HG03439 (cell line): ENCODE data around the gene SIK1.
"Not testable (repeated sequence)": the region's sequence is repeated elsewhere in the genome, so short reads cannot be mapped to it uniquely, and the experiment has no call there.

ENCODE experiments used
- ATAC-seq: cut with Tn5 transposase; IDR thresholded peaks from one replicate; pipeline ENCODE4 v1.9.1; 2021; ENCODE audit warnings: mild to moderate bottlenecking, moderate library complexity; ENCODE audit not compliant: unreplicated experiment

SIK1 gene

DNA sequence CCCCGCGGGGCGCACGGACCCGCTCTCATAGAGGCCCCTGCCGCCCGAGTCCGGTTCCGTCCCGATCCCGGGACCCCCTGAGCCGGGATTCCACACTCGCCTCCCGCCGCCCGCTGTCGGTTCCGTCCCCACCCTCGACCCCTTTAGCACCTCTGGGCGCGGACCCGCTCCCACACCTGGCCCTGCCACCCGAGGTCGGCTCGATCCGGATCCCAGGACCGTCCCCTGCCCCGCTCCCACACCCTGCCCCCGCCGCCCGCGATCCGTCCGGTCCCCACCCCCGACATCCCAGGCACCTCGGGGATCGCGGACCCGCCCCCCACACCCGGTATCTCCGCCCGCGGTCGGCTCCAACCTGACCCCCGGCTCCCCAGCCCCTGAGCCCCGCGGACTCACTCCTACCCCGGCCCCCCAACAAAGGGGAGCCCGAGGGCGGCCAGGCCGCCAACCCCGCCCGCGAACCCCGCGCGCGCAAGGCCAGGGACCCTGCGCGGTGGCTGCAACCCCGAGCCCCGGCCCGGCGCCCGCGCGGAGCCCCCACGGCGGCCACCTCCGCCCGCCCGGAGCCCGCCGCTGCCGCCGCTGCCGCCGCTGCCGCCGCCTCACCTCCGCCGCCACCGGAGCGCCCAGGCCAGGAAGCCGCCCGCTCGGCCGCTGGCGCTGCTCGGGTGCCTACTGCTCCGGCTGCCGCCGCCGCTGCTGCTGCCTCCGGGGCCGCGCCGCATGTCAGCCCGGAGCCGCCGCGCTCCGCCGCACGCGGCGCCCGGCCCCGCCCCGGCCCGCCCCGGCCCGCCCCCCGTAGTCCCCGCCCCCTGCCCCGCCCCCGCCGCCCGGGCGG is at the start of gene SIK1:
Gene SIK1 (minus strand): TSS at position 728 of the 838 bp plus-strand sequence. CDS start 953 bp downstream, outside the sequence.
- ATAC-seq: not testable (repeated sequence)

DNA sequence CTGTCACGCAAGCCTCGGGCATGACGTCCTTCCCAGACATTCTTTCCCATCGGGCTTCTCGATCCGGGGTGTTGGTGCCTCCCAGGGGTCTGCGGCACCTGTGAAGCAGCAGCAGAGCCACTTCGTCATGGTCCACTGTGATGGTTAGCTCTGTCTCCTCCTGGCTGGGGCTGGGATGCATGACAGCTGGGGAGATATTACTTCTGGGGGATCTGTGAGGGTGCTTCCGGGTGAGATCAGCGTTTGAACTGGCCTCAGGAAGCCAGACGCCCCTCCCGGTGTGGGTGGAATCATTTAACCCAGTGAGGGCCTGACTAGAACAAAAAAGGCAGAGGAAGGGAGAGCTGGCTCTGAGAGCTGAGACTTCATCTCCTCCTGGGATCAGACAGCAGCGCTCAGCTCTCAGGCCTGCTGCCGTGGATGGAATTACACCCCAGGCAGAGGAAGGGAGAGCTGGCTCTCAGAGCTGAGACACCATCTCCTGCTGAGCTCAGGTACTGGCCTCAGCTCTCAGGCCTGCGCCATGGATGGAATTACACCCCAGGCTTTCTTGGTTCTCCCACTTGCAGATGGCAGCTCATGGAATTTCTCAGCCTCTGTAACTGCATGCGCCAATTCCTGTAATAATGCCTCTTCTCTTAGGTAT is 44.8 kb upstream of the SIK1 start:
- ATAC-seq: not testable (repeated sequence)

DNA sequence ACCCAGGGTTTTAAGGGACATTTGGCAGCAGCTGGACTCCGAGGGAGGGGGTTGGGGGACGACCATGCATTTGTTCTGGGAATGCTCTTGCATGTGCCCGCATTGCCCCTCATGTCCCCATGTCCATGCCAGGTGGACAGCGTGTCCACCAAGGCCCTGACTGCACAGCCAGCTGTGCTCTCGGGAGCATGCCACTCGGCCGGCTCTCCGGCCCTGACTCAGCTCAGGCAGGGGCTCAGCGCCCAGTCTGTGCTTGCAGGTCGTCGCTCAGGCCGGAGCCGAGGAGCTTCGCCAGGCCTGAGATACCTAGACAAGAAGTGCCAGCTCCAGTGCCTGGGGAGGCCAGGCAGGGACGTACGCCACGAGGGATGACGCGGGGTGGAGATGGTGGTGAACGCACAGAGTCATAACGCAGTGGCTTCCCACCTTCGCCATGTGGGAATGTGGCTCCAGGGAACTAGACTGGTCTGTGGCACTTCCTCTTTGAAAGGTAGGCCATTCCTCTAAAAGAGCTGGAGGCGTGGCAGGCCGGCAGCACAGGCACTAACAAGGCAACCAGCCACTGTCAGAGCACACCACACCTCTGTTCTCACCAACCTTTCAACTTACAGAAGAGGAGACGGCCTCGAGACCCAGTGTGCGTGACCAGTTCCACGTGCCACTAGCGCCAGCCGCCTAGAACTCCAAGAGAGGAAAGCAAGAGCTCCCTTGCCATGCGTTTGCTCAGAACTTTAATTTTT is 43.0 kb upstream of the SIK1 start:
- ATAC-seq: not testable (repeated sequence)

DNA sequence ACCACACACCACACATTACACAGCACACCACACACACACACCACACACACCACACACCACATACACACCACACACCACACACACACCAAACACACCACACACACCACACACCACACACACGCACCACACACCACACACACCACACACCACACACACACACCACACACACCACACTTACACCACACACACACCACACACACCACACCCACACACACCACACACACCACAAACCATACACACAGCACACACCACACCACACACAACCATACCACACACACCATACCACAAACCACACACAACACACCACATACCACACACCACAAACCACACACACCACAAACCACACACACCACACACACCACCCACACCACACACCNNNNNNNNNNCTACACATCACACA is 40.9 kb upstream of the SIK1 start:
- ATAC-seq: no peak

DNA sequence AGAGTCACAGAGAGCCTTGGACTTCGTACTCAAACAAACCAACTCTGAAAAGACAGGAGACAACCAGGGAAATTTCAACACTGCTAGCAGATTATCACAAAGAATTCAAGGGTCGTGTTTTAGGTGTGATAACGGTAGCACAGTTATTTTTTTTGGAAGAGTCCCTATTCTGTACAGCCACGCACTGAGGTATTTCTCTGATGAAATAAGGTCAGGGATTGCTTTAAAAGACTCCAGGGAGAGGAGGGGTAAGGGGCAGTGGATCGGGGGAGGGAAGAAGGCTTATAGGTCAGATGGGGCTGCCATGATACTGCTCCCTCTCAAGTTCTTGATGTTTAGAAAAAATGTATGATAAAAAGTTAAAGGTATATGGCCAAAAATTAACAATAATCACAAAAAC is 38.2 kb upstream of the SIK1 start:
- ATAC-seq: not testable (repeated sequence)

DNA sequence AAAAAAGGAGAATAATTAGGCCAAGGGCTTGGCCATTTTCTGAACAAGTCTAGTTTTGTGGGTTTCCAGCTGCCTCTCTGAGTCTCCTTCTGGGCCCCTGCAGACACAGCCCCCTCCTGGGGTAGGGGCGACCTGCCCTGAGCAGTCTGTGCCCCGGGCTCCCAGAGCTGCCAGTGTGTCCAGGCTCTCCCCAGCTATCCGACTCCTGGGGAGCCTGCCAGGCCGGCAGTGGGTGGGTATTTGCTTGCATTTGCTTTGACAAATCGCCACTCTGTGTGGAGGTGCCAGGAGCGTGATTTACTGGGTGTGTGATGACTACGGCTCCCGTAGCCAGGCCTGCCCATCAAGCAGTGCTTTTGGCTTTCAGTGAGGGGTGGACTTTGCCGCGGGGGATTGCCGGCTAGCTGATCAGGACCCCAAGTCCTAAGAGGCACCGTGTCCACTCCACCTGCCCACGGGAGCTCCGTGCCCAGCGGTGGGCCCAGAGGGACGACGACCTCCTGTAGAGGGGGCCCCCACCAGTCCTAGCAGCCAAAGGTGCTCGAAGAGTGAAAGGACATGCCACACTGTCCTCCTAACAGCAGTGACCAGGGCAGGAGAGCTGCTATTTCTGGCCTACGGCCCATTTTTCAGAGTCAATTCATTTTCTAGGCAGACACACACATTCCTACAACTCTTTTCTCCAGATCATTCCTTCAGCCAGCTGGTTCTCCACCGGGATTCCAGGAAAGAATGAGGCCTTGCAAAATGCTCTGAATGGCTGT is 36.7 kb upstream of the SIK1 start:
- ATAC-seq: not testable (repeated sequence)

DNA sequence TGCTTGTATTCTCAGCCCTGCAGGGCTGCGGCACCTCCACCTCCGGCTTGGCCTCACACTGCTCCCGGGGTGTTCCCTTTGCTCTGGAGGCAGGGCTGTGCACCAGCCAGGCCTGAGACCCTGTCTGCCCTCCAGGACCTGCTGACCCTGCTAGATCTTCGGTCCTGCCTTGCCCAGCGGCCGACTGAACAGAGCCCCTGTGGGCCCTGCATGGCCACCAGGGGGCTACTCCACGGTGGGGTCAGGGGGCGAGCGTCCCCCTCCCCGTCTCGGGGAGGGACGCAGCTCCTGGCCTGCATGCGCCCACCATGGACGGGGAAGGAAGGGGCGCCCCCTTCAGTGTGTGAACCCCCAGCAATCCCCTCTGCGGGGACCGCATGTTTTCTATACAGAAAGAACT is 36.0 kb upstream of the SIK1 start:
- ATAC-seq: not testable (repeated sequence)

DNA sequence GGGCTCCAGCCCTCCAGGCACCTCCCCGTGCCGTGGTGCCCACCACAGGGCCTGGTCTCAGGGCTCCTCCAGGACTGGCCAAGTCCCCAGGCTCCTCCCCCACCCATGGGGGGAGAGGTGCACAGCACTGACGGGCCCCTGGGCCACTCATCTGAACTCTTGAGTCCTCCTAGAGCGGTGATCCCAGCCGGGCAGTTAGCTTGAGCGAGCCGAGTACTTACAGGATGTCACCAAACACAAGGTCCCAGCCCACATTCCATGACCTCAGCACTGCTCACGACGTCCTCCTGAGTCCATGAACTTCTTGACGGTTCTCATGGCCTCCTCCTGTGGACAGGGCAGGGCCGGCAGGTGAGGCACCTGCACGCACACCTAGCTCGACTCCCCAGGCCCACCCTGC is 33.5 kb upstream of the SIK1 start:
- not testable (repeated sequence) for ATAC-seq

DNA sequence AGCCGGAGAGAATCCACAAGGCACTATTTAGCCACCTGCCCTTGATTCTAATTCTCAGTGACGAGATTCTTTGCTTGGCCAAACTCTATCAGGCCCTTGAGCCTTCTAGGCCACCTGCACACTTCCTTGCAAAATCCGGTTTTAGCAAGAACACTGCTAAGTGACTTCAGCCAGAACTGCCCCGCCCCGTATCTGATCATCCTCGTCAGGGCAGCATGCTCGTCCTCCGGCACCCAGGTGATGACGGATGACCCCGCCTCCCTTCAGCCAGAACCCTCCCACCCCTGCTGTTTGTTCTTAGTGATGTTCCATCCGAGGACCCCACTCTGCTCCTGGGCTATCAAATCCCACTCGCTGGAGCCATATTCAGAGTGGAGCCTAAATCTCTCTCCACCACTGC is 32.1 kb upstream of the SIK1 start:
- not testable (repeated sequence) for ATAC-seq

DNA sequence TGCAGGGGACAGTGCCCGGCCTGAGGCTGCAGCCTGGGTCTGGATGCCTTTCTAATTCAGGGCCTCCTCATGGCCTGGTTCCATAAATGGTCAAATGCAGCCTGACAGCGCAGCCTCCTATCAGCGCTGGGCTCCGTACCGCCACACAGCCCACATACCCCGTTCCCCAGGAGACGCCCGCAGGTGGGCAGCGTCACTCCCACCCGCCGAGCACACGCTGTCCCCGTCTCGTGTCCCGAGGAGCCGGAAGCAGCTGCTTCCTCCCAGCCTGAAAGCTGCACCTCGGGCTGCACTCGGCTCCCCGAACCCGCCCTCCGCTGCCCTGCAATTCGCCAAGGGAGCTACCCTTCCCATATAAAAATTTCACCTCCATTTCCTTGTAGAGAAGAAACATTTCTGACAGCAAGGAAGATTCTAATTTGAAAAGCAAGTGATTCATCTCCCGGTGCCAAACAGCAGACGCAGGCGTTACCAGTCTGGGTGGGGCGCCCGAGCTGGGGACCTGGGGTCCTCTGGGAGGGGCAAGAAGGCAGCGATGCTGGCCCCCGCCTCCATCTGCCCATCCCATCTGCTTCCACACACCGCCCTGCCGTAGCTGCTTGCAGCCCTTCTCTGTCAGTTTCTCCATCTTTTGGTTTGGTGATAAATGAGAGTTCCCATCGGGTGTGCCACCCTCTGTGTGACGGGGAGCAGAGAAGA is 29.8 kb upstream of the SIK1 start:
- not testable (repeated sequence) for ATAC-seq

DNA sequence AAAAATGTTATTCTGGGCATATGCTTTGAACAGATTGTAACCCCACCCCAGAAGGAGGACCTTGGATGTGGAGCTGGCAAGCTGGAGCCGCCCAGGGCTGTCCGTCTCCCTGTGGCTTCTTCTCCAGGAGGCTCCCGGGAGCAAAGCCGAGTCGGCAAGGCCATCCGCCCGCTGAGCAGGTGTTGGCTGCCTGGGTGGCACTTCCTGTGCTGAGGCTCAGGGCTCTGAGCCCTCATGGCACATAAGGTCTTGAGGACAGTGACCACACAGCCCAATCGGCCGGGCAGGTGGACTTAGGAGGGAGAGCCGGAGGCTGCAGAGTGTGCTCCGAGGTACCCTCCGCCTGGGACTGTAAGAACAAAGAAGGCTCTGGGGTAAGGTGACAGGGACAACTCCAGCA is 28.8 kb upstream of the SIK1 start:
- ATAC-seq: not testable (repeated sequence)

DNA sequence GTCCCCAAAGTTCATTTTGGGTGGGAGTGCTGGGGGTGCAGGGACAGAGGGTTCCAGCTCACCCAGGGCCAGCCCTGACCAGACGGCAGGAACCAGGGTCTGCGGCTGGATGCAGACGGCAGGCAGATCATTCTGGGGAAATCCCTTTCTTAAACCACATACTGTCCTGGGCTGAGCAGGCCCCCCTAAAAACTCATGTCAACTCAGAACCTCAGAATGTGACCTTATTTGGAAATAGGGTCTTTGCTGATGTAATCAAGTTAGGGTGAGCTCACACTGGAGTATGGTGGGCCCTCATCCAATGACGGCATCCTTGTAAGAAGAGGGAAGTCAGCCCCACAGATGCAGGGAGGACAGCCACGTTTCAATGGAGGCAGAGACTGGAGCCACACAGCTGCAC is 27.2 kb upstream of the SIK1 start:
- ATAC-seq: not testable (repeated sequence)

DNA sequence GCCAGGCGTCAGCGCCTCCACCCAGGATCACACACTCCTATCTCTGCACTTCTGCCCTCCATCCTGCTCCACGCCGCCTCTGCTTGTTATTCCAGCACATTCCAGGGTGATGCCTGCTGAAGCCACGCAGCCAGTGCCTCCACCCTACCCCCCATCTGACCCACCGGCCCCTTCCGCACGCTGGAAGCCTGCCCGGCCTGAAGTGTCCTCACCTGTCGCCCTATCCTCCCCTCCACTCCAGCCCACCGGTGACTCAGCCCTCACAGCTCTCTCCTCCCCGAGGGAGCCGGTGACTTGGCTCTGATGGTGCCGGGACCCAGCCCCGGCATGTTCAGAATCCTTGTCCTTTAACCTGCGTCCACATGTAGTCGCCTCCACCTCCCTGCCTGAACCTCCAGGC is 24.9 kb upstream of the SIK1 start:
- ATAC-seq: not testable (repeated sequence)

DNA sequence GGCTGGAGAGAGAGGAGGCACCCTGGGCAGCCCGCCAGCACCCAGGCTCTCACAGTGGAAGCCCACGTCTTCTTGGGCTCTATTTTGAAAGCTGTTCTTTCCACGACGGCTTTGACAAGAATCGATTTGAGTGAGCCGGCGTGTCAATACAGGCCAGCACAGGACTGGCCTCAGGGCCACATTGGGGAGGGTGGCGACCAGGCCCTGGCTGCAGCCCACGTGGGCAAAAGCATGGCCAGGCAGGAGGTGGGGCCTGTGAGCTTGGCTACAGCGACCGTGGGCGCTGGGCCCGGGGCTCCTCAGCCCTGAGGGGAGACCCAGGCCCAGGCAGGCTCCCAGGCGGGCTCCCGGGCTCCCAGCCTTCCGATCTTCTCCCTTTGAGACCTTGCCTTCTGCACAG is 23.4 kb upstream of the SIK1 start:
- not testable (repeated sequence) for ATAC-seq

DNA sequence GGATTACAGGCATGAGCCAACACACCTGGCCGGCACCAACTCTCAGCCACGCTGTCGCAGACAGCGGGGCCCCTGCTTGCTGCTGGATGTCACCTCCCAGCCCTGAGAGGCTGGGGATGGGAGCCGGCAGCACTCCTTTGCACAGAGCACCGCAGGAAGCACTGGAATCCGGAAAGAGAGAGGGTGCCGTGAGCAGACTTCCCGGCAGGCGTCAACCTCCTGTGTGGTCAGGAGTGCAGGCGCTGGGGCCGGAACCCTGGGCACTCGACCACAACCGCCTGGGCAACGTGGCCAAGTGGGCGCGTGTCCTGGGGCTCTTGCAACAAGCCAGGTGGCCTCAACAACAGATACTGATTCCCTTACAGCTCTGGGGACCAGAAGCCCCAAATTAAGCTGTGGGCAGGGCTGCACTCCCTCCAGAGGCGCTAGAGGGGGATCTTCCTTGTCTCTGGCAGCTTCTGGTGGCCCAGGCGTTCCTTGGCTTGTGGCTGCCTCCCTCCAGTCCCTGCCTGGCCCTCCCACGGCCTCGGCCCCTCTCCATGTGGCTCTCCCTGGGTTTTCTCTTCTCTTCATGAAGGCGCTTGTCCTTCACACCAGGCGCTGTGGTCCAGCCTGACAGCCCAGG is 20.5 kb upstream of the SIK1 start:
- not testable (repeated sequence) for ATAC-seq

DNA sequence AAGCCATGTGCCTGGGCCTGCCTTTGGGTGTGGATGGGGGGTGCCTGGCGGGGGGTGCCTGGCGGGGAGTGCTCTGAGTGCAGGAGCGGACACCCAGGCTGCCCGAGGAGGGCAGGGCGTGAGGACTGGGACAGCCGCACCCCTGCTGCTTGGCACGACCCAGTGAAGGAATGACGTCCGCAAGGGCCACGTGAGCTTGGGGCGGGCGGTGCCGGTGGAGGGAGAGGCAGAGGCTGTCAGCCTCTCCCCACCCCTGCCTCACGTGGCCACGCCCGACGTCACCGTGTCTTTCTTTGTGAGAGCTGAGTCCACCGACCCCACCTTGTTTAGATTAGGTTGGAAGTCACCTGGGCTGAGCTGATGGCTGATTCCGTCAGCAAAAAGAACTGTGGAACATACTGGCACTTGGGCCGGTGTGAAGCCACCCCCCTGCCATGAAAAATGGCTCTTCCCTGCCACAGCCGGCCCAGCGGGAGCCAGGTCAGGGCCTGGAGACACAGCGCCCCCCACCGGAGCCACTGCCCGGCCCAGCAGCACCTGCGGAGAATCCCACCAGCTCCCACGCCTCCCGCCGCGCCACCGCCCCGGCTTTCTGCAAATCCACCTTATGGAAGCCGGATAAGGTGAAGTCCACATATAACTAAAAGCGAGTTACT is 19.5 kb upstream of the SIK1 start:
- ATAC-seq: not testable (repeated sequence)

DNA sequence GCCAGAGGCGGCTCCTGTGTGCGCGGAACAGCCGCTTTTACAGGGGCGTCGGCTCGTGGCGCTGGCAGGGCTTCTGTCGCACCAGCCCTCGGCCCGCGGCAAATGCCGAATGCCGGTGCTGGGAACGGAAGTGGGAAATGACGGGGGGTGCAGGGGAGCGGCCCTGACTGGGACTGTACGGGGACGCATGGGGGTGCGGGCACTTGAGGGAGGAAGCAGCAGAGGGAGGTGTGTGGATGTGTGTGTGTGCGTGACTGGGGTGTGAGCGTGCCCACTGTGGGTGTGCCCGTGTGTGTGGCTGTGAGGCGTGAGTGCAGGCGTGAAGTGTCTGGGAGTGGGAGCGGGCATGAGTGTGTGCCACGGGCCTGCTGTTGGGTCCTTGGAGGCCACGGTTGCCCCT is 17.6 kb upstream of the SIK1 start:
- not testable (repeated sequence) for ATAC-seq

DNA sequence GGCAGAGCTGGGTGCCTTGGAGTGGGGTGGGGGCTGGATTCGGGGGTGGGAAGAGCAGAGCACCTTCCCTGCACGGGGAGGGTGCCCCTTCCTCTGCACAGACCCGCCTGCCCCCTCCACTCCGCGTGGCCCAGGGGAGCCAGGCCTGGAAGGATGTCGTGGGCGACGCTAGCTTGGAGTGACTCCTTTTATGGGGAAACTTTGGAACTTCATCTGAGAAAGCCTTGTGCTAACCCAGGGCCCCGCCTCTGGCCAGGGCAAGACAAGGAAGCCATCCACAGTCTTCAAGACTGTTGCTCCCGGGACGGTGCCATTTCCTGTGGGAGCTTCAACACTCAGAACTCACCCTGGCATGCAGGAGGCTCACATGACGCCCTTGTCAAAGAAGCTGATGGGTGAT is 15.6 kb upstream of the SIK1 start:
- not testable (repeated sequence) for ATAC-seq
